SU-DHL-6 (cell line): ENCODE results near the gene C1QL4.

Experiments
- EZH2phosphoT487 ChIP-seq: fragments of 200-600 bp; sonication (generic), shearing (Covaris generic); conservative IDR thresholded peaks from 2 replicates; pipeline ENCODE4 v1.6.1; 2018; ENCODE audit warnings: mild to moderate bottlenecking, antibody characterized with exemption, low read length, moderate library complexity, mixed read lengths
- TF ChIP-seq, protein P1 (sequence below): fragments of 200-600 bp; sonication (generic); IDR thresholded peaks from one replicate; pipeline ENCODE4 v1.5.1; 2017; ENCODE audit warnings: antibody characterized with exemption, mild to moderate bottlenecking, low read length, moderate library complexity; ENCODE audit not compliant: insufficient read depth, poor library complexity, severe bottlenecking

GRCh38 chr12:49309386-49309785, 27.6 kb downstream of the C1QL4 start:
- TF ChIP-seq, protein P1, sequence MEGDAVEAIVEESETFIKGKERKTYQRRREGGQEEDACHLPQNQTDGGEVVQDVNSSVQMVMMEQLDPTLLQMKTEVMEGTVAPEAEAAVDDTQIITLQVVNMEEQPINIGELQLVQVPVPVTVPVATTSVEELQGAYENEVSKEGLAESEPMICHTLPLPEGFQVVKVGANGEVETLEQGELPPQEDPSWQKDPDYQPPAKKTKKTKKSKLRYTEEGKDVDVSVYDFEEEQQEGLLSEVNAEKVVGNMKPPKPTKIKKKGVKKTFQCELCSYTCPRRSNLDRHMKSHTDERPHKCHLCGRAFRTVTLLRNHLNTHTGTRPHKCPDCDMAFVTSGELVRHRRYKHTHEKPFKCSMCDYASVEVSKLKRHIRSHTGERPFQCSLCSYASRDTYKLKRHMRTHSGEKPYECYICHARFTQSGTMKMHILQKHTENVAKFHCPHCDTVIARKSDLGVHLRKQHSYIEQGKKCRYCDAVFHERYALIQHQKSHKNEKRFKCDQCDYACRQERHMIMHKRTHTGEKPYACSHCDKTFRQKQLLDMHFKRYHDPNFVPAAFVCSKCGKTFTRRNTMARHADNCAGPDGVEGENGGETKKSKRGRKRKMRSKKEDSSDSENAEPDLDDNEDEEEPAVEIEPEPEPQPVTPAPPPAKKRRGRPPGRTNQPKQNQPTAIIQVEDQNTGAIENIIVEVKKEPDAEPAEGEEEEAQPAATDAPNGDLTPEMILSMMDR = no peak
- no peak for TF ChIP-seq EZH2phosphoT487
